HG02623 (cell line): ENCODE measurements around the gene ARGLU1.
A peak's percentile ranks its signal among the peaks of the same experiment; 100 is the strongest.

Experiments used
- ATAC-seq: cut with Tn5 transposase; IDR thresholded peaks from one replicate; pipeline ENCODE4 v1.9.1; 2021; ENCODE audit warnings: moderate library complexity; ENCODE audit not compliant: unreplicated experiment

ARGLU1 gene

GRCh38 chr13:106587787-106588186, 19.9 kb upstream of the ARGLU1 start:
- no peak for ATAC-seq

- no peak for ATAC-seq
Observed at GRCh38 chr13:106586648-106587166, 18.8 kb upstream of the ARGLU1 start.

- ATAC-seq = no peak
Observed at GRCh38 chr13:106581225-106581624, 13.3 kb upstream of the ARGLU1 start.

DNA sequence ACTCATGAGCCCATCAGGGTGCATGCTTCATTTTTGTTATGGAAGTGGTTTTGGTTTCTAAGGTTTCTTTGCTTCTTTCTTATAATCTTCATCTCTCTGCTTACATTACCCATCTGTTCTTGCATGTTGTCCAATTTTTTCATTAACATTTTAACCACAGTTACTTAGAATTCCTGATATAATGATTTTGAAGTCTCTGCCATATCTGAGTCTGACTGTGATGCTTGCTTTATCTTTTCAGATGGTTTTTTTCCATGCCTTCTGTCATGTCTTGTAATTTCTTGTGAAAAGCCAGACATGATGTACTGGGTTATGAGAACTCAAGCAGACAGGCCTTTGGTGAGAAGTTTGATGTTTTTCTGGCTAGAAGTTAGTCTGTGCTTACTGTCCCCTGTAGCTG, 8.0 kb upstream of the ARGLU1 start:
- no peak for ATAC-seq

- no peak for ATAC-seq
Observed at GRCh38 chr13:106573868-106574267, 5.9 kb upstream of the ARGLU1 start.

DNA sequence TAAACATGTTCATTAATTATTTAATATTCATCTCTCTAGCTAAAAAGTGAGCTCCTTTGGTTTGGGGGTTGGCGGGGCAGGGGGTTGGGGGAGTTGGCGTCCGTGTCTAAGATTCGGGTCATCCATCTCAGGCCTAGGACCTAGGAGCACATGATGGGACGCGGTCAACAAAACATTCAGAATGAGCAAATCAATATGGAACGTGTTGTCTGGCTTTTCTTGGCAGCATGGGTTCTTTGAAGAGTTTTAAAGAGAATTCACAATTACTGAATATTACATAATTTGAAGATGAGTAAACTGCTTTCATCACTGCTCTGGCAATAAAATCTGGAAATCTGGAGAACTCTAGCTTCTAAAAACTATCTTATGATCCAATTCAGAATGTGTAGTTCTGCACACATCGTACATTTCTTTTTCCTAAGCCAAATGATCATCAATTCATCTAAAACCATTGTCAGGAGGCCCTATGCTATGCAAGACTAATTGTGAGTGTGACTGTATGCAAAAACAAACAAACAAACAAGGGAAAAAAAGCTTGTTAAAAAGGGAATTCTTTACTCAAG, 5.4 kb upstream of the ARGLU1 start:
- ATAC-seq = no peak

DNA sequence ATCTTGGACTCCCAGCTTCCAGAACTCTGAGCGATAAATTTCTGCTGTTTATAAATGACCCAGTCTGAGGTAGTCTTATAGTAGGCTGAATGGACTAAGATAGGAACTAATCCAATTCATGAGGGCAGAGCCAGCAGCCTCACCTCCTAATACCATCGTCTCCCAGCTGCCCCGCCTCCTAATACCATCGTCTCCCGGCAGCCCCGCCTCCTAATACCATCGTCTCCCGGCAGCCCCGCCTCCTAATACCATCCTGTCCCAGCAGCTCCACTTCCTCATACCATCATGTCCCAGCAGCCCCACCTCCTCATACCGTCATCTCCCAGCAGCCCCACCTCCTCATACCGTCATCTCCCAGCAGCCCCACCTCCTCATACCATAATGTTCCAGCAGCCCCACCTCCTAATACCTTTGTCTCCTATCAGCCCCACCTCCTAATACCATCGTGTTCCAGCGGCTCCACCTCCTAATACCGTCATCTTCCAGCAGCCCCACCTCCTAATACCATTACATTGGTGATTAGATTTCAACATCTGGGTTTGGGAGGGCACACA, 2.4 kb upstream of the ARGLU1 start:
- ATAC-seq = no peak

DNA sequence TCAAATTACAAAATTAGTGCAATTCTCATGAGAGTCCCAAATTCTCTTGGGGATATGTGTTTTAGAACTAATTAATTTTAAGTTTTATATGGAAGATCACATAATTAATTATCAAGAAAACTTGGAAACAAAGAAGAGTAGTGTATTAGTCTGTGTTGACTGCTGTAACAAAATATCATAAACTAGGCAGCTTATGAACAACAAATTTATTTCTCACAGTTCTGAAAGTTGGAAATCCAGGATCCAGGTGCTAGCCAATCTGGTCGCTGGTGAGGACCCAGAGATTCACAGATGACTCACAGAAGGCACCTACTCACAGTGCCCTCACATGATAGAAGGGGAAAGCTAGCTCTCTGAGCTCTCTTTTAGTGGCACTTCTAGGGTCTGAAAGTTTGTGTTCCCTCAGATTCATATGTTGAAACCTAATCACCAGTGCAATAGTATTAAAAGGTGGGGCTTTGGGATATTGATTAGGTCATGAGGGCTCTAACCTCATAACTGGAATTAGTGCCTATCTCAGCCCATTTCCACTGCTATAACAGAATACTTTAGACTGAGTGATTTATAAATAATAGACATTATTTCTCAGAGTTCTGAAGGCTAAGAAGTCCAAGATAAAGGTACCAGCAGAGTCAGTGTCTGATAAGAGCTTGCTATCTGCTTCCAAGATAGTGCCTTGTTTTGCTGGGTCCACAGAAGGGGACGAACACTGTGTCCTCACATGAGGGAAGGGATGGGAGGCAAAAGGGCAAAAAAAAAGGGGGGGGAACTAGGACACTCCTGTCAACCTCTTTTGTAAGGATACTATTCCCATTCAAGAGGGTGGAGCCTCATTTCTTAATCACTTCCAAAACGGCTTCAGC, 1.5 kb upstream of the ARGLU1 start:
- no peak for ATAC-seq

DNA sequence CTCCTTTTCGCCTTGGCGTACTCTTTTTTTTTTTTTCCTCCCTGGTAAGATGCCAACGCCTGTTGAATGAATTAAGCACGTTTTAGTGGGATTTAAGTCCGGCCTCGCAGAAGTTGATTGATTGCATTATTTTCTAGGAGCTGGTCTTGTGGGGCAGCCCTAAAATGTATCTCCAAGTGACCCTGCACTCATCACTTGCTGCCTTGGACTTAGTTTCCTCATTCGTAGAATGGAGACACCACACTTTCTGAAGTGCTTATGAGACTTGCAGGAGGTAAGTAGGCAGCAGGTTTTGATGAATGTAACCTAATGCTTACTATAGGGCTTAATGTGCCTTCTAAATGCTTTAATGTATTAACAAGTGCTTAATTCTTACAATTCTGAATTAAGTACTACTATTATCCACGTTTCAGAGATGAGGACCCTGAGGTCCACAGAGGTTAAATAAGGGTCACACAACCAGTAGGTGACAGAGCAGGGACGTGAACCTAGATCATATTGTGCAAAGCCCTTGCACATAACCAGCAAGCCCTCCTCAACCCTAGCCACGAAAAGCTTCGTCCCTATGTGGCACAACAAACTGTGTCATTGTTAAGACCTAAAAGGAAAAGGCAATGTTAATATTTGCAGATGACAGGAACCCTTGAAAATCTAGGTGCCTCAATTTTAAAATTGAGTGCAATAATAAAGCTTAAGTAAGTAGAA, 514 bp upstream of the ARGLU1 start:
- ATAC-seq = peak; percentile 27

DNA sequence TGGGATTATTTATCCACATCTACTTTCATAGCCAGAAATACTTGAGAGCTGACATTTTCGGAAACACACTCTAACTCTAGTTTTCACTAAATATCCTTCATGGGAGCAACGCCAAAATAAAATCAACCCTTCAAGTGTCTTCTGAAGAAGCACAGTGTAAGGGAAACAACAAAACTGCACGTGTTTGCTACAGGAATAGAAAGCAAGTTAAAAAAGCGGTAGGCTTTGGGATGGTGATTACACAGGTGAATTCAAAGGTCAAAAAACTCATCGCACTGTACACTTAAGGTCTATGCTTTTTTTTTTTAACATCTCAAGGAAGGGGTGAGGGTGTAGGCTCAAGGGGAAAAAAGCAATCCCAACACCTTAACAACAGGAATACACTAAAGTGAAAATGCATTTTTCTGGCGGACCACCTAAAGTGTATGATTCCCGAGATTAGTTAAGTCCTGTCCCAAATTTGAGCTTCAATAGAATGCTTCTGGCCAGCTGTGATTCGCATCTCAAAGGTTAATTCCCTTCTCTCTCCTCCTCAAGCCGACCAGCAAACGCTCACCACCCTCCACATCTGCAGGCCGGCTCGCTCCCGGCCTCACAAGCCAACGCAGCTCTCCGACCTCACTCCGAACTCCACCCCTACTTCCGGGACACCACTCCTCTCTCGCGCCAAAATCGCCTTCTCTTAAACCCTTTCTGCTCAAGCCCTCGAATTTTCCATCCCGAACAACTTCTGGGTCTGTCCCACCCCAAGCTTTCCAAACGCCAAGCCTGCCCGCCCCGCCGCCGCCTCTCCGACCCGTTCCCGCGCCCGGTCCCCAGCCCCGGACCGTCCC, 1.1 kb downstream of the ARGLU1 start:
- ATAC-seq = peak; percentile 39

GRCh38 chr13:106565127-106565775, 2.7 kb downstream of the ARGLU1 start:
- ATAC-seq = no peak

- no peak for ATAC-seq
Observed at GRCh38 chr13:106562301-106562700, 5.6 kb downstream of the ARGLU1 start.

GRCh38 chr13:106561551-106562170, 6.3 kb downstream of the ARGLU1 start:
- peak; percentile 87 for ATAC-seq

- ATAC-seq = peak; percentile 31
Observed at GRCh38 chr13:106560821-106561220, 7.1 kb downstream of the ARGLU1 start.

GRCh38 chr13:106558527-106558926, 9.4 kb downstream of the ARGLU1 start:
- ATAC-seq = no peak

GRCh38 chr13:106555631-106556328, 12.2 kb downstream of the ARGLU1 start:
- no peak for ATAC-seq

- ATAC-seq = no peak
Observed at GRCh38 chr13:106551751-106552150, 16.2 kb downstream of the ARGLU1 start.

- no peak for ATAC-seq
Observed at GRCh38 chr13:106551350-106551749, 16.6 kb downstream of the ARGLU1 start.

GRCh38 chr13:106550570-106551135, 17.3 kb downstream of the ARGLU1 start:
- no peak for ATAC-seq
